ENCODE measurements around the gene MEIS2.

MEIS2 gene

GRCh38 chr15:37104424-37104981, 4.2 kb upstream of the MEIS2 start:
- H3K4me2 ChIP-seq (ENCODE audit: low read length): no peak overlapping the region
- H3K9ac ChIP-seq (ENCODE audit: low read length): no peak overlapping the region
- H3K36me3 ChIP-seq (ENCODE audit: insufficient read depth, low read length): no peaks in the 10 kb centered on the region; the same call in 1 of the 2 replicates
- no peak overlapping the region for H3K27ac ChIP-seq (ENCODE audit: low read depth, low read length, poor library complexity, severe bottlenecking)
- no peaks in the 10 kb centered on the region for H3K27me3 ChIP-seq (ENCODE audit: insufficient read depth, low read length)
- no peak for TF ChIP-seq CTCF (IDR thresholded peaks at IDR 0.05; ENCODE audit: low read length)
- H3K4me1 ChIP-seq (ENCODE audit: insufficient read depth, low read length, severe bottlenecking): peaks cover 14% of the 10 kb centered on the region
- no peak overlapping the region for H2AFZ ChIP-seq (ENCODE audit: low read length)
- H3K9me3 ChIP-seq (ENCODE audit: low read length): no peaks in the 10 kb centered on the region
- no peaks in the 10 kb centered on the region for H3K9me2 ChIP-seq (ENCODE audit: low read depth, low read length)
- no peaks in the 10 kb centered on the region for H4K20me1 ChIP-seq (ENCODE audit: insufficient read depth, low read length)
- H3K4me3 ChIP-seq (ENCODE audit: low read depth, low read length, poor library complexity, severe bottlenecking): no peak overlapping the region
- H3K79me2 ChIP-seq (ENCODE audit: insufficient read depth, low read length): peaks cover 6% of the 10 kb centered on the region
- H3F3A ChIP-seq (ENCODE audit: insufficient read depth, low read length): no peaks in the 10 kb centered on the region

GRCh38 chr15:37103475-37104423, 3.4 kb upstream of the MEIS2 start:
- Histone ChIP-seq H3K9me3 (ENCODE audit: low read length) (no peaks in the 10 kb centered on the region), H3K9ac (ENCODE audit: low read length) (no peak overlapping the region), H3F3A (ENCODE audit: insufficient read depth, low read length) (no peaks in the 10 kb centered on the region), H3K4me2 (ENCODE audit: low read length) (no peak overlapping the region), H3K27ac (ENCODE audit: low read depth, low read length, poor library complexity, severe bottlenecking) (no peak overlapping the region), H3K4me3 (ENCODE audit: low read depth, low read length, poor library complexity, severe bottlenecking) (no peak overlapping the region), H3K4me1 (ENCODE audit: insufficient read depth, low read length, severe bottlenecking) (peaks cover 10% of the 10 kb centered on the region), H4K20me1 (ENCODE audit: insufficient read depth, low read length) (no peaks in the 10 kb centered on the region), H3K79me2 (ENCODE audit: insufficient read depth, low read length) (peaks cover 12% of the 10 kb centered on the region), H3K9me2 (ENCODE audit: low read depth, low read length) (no peaks in the 10 kb centered on the region), H2AFZ (ENCODE audit: low read length) (no peak overlapping the region), H3K27me3 (ENCODE audit: insufficient read depth, low read length) (no peaks in the 10 kb centered on the region), H3K36me3 (ENCODE audit: insufficient read depth, low read length) (no peaks in the 10 kb centered on the region; the same call in 1 of the 2 replicates)
- TF ChIP-seq EZH2 (IDR thresholded peaks at IDR 0.05; ENCODE audit: borderline replicate concordance, low read length) (no peak), CTCF (IDR thresholded peaks at IDR 0.05; ENCODE audit: low read length) (no peak)

GRCh38 chr15:37103163-37103435, 2.8 kb upstream of the MEIS2 start:
- Histone ChIP-seq H3K36me3 (ENCODE audit: insufficient read depth, low read length) (no peaks in the 10 kb centered on the region; the same call in 1 of the 2 replicates), H3K9me2 (ENCODE audit: low read depth, low read length) (no peaks in the 10 kb centered on the region), H3K9ac (ENCODE audit: low read length) (no peak overlapping the region), H3F3A (ENCODE audit: insufficient read depth, low read length) (no peaks in the 10 kb centered on the region), H3K4me2 (ENCODE audit: low read length) (no peak overlapping the region), H3K4me1 (ENCODE audit: insufficient read depth, low read length, severe bottlenecking) (peaks cover 12% of the 10 kb centered on the region), H3K4me3 (ENCODE audit: low read depth, low read length, poor library complexity, severe bottlenecking) (no peak overlapping the region), H3K27ac (ENCODE audit: low read depth, low read length, poor library complexity, severe bottlenecking) (no peak overlapping the region), H4K20me1 (ENCODE audit: insufficient read depth, low read length) (no peaks in the 10 kb centered on the region), H3K79me2 (ENCODE audit: insufficient read depth, low read length) (peaks cover 18% of the 10 kb centered on the region), H3K9me3 (ENCODE audit: low read length) (no peaks in the 10 kb centered on the region), H3K27me3 (ENCODE audit: insufficient read depth, low read length) (no peaks in the 10 kb centered on the region), H2AFZ (ENCODE audit: low read length) (no peak overlapping the region)
- TF ChIP-seq CTCF (IDR thresholded peaks at IDR 0.05; ENCODE audit: low read length) (no peak), EZH2 (IDR thresholded peaks at IDR 0.05; ENCODE audit: borderline replicate concordance, low read length) (no peak)

Measured in OCI-LY1 (cell line).